GM15510 (cell line): ENCODE data around the gene GEMIN4.

ENCODE experiments used
- POLR2A ChIP-seq: IDR thresholded peaks from 3 replicates; pipeline ENCODE4 v1.6.1; 2011; ENCODE audit warnings: borderline replicate concordance; ENCODE audit not compliant: insufficient read length; ENCODE audit errors: extremely low read depth

The GEMIN4 gene

GRCh38 chr17:784143-784542 lies 32.1 kb upstream of the GEMIN4 start:
- TF ChIP-seq POLR2A: no peak

- peak; percentile 92 for TF ChIP-seq POLR2A
Measured at GRCh38 chr17:781805-782731, 30.0 kb upstream of the GEMIN4 start, which contains the start of the genes GLOD4 and MRM3. Gene GLOD4, minus strand, starts transcription at chr17:782280. Its CDS starts 25 bp downstream, at chr17:782255. Gene MRM3, plus strand, starts transcription at chr17:782353. Its CDS starts 26 bp downstream, at chr17:782379.

GRCh38 chr17:778096-778495 lies 26.0 kb upstream of the GEMIN4 start:
- TF ChIP-seq POLR2A: no peak

GRCh38 chr17:774313-774584 lies 22.2 kb upstream of the GEMIN4 start:
- TF ChIP-seq POLR2A: no peak

DNA sequence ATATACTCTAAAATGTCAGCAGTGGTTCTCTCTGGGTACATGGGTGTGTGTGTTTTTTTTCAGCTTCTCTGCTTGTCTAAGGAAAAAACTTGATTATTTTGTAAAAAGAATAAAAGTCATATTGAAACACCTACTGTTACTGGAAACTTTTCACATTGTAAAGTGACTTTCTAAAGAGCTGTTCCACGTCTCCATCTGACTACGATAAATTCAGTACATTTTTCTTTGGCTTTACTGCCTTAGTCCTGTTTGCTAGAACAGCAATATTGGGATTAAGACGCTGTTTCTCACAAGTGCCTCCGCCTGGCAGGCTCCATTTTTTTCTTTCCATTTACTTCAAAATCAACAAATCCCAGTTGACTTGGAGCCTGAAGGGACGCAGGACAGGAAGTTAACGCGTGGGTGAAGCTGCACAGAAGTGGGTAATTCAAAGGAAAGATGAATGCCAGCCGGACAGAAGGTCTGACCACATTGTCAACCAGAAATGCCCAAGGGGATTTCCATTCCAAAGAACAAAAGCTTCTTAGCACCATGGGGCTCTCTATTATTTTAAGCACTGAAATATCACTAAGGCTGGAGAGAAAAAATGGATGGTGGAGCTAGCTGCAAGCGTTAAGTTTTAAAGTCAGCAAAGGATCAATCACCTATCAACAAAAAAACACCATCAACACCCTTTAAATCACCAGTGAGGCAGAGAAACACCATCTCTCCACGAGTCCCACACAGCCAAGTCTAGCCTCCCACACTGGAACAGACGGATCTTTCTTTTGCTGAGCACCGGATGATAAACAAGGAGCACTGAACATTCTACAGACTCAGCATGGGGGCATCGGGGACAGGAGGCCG lies 21.6 kb upstream of the GEMIN4 start:
- no peak for TF ChIP-seq POLR2A

DNA sequence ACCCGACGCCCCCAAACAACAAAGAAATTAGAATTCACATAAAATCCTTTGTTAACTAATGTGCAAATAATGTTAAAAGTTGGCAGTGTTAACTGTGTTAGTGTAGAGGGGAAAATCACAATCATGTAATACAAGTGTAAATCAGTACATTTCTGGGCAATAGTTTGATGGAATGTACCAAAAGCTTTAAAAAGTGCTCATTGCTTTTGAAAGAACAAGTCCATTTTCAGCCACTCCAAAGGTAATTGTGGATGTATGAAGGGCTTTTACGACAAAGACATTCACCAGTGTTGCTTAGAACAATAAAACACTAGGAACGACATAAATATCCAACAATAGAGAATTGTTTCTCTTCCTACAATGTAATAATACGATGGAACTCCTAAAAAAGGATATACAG lies 21.0 kb upstream of the GEMIN4 start:
- TF ChIP-seq POLR2A: no peak

GRCh38 chr17:767076-767475 lies 15.0 kb upstream of the GEMIN4 start:
- no peak for TF ChIP-seq POLR2A

- TF ChIP-seq POLR2A: no peak
Measured at GRCh38 chr17:760371-760770, 8.3 kb upstream of the GEMIN4 start.

DNA sequence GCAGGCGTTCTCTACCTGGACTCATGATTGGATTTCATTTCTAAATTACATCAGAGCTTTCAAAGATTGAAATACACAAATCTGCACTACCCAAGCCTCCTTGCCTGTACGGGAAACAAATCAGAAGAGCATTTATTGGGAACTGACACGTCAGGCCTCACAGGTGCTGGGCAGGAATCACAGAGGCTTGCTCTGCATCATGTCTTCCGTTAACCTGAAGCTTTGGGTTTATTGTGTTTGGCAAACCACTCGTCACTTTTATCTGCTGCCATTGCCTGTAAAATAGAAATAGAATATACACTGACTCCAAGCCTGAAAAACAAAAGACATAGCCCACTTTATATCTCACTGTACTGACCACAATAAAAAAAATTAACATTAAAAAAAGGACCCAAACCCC lies 7.9 kb upstream of the GEMIN4 start:
- TF ChIP-seq POLR2A: no peak

DNA sequence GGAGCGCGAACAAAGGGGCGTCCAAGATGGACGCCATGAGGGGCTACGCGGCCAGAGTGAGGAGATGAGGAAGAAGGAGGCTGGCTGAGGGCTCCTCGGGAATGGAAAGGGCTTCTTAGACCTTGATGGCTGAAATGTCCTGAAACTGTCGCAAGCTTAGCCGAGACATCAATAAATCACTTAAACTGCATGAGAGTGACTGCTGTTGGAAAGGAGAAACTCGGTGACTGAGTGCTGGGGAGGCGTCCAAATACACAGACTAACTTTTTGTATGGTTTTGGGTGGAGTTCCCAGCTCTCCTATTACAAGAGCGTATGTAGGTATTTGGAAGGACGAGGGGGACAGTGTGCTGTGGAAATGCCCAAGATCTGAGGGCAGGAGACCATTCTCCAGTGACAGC lies 1.4 kb upstream of the GEMIN4 start:
- no peak for TF ChIP-seq POLR2A

DNA sequence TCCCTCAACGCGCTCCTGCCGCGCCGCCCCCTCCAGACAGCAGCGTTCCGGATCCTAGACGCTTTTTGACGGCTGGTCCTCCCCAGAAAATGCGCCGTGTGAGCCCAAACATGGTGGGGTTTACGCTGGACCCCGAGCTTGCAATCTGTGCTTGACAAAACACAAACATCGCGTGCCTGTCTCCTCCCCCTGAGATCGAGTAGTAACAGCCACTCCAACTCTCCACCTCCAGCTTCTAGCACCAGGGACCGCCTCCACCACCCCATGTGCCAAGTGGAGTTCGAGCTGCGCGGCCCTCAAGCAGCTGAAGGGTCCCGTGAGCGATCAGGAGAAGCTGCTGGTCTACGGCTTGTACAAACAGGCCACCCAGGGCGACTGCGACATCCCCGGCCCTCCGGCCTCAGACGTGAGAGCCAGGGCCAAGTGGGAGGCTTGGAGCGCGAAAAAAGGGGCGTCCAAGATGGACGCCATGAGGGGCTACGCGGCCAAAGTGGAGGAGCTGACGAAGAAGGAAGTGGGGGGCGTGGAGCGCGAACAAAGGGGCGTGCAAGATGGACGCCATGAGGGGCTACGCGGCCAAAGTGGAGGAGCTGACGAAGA lies 656 bp upstream of the GEMIN4 start:
- TF ChIP-seq POLR2A: no peak

DNA sequence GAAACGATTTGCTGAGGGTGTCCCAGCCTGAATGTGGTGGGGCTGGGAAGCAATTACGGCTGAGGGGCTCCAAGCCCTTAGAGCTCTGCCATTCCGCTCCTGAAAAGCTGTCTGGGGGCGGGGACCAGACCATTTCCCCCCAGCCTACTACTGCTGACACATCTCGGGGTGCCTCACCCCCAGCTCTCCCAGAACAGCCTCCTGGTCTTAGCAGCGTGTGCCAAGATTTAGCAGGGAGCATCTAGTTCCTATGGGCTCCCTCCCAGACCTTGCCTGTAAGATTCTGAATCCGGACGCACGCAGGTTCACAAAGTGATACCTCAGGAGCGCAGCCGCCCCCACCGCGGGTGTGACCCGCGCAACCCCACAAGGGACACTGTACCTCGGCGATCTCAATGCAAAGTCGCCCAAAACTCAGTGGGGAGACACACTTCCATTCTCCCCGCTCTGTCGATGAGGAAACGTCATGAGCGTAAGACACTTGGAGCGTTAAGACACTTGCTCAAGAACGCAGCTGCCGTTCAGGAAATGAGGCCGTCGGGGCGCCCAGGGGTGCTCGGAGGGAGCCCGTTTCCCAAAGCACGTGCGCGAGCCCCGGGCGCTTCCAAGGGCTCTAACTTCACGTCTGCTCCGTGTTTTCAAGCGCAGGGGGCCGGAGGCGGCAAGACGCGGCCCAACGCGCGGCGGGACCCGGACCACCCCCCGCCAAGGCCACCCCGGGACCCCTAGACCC lies 629 bp downstream of the GEMIN4 start:
- no peak for TF ChIP-seq POLR2A

DNA sequence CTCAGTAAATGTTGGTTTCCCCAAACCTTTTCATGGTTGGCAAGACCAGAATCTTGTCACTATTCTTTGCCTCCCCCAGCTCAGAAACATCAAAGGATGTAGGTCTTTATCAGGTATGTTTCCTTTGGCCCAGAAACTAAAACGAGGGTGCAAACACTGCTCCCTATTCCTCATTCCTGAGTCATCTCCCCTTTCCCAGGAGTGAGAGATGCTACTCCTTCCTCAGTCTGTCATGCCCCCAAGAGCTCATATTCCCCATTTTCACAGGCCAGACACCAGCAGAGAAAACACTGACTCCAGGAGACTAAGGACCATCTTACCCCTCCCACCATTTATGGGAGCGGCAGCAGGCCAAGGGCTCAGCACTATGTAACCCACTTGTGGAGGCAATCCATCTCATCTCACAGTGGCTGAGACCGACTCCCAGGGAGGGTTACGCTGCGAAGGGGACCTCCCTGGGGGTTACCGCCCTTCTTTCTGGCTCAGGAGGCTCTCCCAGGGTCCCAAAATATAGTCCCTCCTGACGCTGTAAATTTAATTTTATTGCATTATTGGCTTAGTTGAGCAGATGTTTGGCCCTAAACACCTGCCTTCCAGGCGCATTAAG lies 1.5 kb downstream of the GEMIN4 start:
- TF ChIP-seq POLR2A: no peak
